Inflammatory macrophage (primary cell): Measurements from ENCODE around the gene PRKAR1B.
"Not testable (repeated sequence)": the region's sequence is repeated elsewhere in the genome, so short reads cannot be mapped to it uniquely, and the experiment has no call there.

Experiments
- DNase-seq, 2 donors: peaks; one replicate each; pipeline ENCODE4 v3.0.0-alpha.2; 2020 to 2022

The PRKAR1B gene

GRCh38 chr7:666454-667292 is 60.4 kb downstream of the PRKAR1B start:
- no peak for DNase-seq

- no peak for DNase-seq
These were observed 61.2 kb downstream of the PRKAR1B start for GRCh38 chr7:665736-666453.

GRCh38 chr7:664997-665735 is 61.9 kb downstream of the PRKAR1B start:
- DNase-seq, result no peak

- DNase-seq, result no peak
These were observed 62.7 kb downstream of the PRKAR1B start for GRCh38 chr7:664402-664775.

GRCh38 chr7:662576-662975 is 64.5 kb downstream of the PRKAR1B start:
- DNase-seq, result no peak

- DNase-seq, result no peak
These were observed 67.1 kb downstream of the PRKAR1B start for GRCh38 chr7:659996-660395.

- no peak for DNase-seq
These were observed 67.7 kb downstream of the PRKAR1B start for GRCh38 chr7:659306-659847.

- DNase-seq, result no peak
These were observed 69.4 kb downstream of the PRKAR1B start for GRCh38 chr7:657565-658119.

GRCh38 chr7:657010-657409 is 70.1 kb downstream of the PRKAR1B start:
- not testable (repeated sequence) for DNase-seq

GRCh38 chr7:655758-656157 is 71.3 kb downstream of the PRKAR1B start:
- no peak for DNase-seq

- no peak for DNase-seq
These were observed 73.0 kb downstream of the PRKAR1B start for GRCh38 chr7:653829-654764.

GRCh38 chr7:652881-653280 is 74.2 kb downstream of the PRKAR1B start:
- DNase-seq, result no peak

- not testable (repeated sequence) for DNase-seq
These were observed 74.9 kb downstream of the PRKAR1B start for GRCh38 chr7:652167-652566.

GRCh38 chr7:651032-651728 is 75.9 kb downstream of the PRKAR1B start:
- DNase-seq, result no peak

- DNase-seq, result no peak
These were observed 76.6 kb downstream of the PRKAR1B start for GRCh38 chr7:650339-651031.

GRCh38 chr7:646951-647350 is 80.1 kb downstream of the PRKAR1B start:
- no peak for DNase-seq

- DNase-seq, result no peak
These were observed 80.6 kb downstream of the PRKAR1B start for GRCh38 chr7:646487-646886.

GRCh38 chr7:645606-646005 is 81.5 kb downstream of the PRKAR1B start:
- no peak for DNase-seq

- DNase-seq, result no peak
These were observed 82.4 kb downstream of the PRKAR1B start for GRCh38 chr7:644381-645305.
